EL (cell line): ENCODE data around the gene UBC.

Experiments used
- DNase-seq: peaks from one replicate; pipeline ENCODE4 v3.0.0-alpha.2; 2016

Gene UBC

GRCh38 chr12:124863416-124864325 lies 50.8 kb downstream of the UBC start, which contains the start of gene SCARB1:
TSS of gene SCARB1 (minus strand) at chr12:124863864. CDS start at chr12:124863720, 144 bp downstream.
- DNase-seq = peak; percentile 81

GRCh38 chr12:124862768-124863415 lies 51.6 kb downstream of the UBC start:
- peak; percentile 38 for DNase-seq

DNA sequence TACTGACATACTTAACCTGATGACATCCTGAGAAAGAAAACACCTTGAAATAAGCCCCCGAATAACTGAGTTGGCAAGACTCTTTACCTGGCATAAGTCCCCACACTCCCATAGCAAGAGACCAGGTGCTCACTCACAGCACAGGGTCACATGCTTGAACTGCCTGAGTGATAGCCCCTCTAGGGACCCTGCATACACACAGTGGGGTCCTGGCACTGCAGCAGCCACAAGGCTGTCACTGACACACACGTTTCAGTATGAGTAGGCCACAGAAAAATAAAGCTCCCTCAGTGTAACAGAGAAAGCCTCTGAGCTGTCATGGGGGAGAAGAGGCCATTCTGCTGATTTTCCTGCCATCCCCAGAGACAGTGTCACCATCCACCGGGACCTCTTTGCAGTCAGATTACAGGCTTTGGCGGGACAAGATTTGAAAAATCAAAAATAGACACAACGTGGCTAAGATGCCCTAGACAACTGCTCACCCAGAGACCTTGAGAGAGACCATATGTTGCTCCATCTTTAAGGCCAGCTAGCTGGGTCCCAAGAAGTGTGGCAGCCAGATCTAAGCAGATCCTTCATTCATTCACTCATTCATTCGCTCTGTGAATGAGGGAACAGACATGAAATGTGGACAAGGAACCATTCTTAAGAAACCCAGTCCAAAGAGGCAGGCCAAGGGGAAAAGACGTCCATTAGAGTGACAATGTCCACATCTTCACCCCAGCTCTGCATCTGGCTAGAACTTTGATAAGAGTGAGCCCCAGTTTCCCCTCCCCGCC lies 52.4 kb downstream of the UBC start:
- DNase-seq = no peak
